Activated CD4-positive, alpha-beta T cell treated with anti-CD3 and anti-CD28 coated beads, Interleukin-2, amount 50 U/mL, for 24 hours (primary cell): ENCODE results near the gene TTBK2.
"Not testable (repeated sequence)": the region's sequence is repeated elsewhere in the genome, so short reads cannot be mapped to it uniquely, and the experiment has no call there.

ENCODE experiments used
- DNase-seq, 2 donors: peaks; one replicate each; pipeline ENCODE4 v3.0.0-alpha.2; 2020; ENCODE audit warnings: low read depth in 1 of 2, low spot score in 1 of 2

TTBK2 gene

DNA sequence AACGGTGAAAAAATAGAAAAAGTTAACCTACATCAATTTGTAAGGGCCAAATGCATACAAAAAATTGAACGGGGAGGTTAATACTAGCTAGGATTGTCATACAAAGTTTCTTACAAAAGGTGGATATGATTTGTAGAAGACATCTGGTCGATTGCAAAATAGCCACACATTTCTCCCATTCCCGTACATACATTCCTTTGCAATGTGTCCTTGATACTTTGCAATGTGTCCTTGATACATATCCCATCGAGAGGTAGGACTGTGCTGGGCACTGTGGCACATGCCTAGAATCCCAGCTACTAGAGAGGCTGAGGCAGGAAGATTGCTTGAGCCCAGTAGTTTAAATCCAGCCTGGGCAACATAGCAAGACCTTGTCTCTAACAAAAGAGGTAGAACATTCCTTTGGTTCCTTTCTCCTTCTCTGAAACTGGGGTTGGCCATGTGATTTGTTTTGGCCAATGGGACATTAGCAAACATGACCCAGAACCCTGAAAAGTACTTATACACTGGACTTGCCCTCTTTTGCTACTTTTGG lies 9.5 kb downstream of the TTBK2 start:
- DNase-seq = no peak

DNA sequence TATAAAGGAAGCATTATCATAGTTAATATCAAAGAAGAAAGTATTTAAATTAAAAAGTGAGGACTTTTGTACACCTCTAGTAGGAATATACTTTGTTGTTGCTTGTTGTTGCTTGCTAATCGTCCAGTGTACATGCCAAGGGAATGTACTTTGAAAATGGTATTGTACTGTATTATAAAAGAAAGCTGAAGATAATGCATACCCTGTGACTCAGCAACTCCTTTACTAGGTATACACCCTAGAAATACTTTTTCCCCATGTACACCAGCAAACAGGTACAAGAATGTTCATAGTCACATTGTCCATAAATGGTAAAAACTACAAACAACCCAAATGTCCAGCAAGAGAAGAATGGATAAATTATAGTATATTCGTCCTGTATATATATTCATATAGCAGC lies 12.0 kb downstream of the TTBK2 start:
- no peak for DNase-seq

DNA sequence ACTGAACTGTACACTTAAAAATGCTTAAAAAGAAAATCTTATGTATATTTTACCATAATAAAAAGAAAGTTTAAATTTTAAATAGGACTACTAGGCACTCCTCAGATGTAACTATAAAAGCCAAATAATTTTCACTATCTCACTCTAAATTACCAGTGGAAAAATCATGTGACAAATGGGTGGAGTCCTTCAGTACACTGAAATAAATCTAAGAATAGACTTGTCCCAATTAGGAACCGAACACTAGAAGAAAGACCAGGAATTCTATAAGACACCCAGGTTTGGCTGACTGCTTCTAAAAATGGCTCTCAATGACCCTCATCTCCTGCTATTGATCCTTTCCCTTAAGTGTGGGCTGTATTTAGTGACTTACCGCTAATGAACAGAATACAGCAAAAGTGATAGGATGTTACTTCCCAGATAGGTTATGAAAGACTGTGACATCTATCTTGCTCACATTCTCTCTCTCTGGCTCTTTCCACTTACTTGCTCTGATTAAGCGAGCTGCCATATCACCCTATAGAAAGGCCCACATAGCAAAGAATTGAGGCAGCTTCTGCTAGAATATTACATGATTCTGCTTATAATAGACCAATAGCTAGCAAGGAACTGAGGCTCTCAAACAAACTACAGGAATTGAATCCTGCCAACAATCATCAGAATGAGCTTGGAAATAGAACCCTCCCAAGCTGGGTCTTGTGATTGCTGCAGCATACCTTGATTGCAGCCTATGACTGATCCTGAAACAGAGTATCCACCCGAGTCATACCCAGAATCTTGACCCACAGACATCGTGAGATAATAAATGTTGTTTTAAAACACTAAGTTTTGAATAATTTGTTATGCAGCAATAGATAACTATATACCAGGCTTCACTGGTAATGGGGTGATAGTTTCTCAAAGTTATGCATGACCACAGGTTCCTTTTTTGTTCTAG lies 16.9 kb downstream of the TTBK2 start:
- no peak for DNase-seq

DNA sequence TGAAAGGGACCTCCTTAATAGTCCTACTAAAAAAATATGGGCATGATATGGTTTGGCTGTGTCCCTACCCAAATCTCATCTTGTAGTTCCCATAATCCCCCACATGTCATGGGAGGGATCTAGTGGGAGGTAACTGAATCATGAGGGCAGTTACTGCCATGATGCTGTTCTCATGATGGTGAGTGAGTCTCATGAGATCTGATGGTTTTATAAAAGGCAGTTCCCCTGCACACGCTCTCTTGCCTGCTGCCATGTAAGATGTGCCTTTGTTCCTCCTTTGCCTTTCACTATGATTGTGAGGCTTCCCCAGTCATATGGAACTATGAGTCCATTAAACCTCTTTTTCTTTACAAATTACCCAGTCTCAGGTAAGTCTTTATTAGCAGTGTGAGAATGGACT lies 26.7 kb downstream of the TTBK2 start:
- not testable (repeated sequence) for DNase-seq

DNA sequence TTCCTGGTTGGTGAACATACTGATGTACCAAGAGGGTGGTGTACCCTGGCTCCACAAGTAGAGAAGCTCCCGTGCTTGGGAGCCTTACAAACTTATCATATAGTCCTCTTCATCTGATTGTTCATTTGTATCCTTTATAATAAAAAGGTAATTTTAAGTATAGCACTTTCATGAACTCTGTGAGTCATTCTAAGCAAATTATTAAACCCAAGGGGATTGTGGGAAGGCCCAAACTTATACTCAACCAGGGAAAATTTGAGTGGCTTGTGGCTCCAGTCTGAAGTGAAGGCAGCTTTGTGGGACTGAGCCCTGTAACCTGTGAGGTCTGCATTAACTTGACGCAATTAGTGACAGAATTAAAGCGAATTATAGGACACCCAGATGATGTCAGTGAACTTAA lies 29.0 kb downstream of the TTBK2 start:
- no peak for DNase-seq

DNA sequence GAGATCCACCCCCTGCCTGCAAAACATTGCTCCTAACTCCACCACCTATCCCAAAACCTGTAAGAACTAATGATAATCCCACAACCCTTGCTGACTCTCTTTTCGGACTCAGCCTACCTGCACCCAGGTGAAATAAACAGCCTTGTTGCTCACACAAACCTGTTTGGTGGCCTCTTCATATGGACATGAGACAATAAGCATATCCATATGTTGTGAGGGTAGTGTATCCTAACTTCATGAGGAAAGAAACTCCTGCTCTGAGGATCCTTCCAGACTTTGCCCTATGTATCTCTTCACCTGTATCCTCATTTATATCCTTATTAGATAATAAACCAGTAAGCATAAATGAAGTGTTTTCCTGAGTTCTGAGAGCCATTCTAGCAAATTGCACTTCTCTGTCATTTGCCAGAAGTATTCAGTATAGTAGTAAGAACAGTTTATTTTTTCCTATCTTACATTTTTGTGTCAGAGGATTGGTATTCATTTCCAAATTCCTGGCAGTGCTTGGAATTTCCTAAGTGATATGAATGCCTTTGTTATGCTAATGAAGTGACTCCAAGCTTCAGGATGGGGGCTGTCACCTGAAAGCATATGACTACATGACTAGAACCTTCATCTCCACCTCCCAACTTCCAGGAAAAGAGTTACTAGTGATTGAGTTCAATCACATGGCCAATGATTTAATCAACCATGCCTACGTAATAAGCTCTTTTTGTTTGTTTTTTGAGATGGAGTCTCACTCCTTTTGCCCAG lies 30.2 kb downstream of the TTBK2 start:
- no peak for DNase-seq

DNA sequence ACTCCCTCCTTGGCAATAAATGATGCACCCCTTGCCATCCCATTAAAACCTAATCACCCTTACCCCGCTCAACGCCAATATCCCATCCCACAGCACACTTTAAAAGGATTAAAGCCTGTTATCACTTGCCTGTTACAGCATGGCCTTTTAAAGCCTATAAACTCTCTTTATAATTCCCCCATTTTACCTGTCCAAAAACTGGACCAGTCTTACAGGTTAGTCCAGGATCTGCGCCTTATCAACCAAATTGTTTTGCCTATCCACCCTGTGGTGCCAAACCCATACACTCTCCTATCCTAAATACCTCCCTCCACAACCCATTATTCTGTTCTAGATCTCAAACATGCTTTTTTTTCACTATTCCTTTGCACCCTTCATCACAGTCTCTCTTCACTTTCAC lies 33.2 kb downstream of the TTBK2 start:
- not testable (repeated sequence) for DNase-seq

DNA sequence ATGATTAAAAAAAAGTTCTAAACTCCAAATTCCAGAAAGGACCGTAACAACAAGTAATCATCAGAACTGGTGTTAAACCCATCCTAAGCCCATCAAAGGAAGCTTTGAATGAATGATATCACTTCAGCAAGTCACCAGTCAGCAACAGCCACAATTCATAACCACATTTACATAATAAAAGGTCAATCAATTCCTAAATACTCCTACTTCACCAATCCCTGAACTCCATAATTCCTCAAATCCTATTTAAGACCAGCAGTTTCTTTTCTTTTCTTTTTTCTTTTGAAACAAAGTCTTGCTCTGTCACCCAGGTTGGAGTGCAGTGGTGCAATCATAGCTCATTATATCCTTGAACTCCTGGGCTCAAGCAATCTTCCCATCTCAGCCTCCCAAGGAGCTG lies 40.5 kb downstream of the TTBK2 start:
- no peak for DNase-seq

DNA sequence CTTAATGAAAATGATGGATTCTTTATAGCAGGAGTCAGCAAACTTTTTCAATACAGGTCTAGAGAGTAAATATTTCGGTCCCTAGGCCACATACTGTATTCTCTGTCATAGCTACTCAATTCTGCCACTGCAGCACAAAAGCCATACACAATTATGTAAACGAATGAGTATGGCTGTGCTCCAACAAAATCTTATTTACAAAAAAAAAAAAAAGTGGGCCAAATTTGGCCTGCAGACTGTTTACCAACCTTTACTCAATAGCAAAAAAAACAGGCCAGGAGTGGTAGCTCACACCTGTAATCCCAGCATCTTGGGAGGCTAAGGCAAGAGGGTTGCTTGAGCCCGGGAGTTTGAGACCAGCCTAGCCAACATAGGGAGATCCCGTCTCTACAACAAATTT lies 41.1 kb downstream of the TTBK2 start:
- no peak for DNase-seq

DNA sequence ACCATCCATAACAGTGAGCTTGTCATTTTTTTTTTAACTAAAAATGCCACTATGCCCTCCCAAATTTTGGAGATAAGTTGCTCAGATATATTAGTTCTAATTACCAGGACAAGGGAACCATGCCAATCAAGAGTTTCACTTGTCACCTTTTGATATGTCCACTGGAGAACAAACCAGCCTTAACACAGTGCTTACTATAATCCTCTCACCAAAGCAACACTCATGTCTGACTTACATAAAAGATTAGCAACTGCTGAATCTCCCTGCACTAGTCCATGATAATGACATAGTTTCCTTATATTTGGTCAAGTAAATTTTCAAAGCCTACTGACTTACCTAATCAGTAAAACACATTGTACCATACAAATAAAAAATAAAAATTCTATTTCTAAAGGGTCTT lies 44.4 kb downstream of the TTBK2 start:
- no peak for DNase-seq

DNA sequence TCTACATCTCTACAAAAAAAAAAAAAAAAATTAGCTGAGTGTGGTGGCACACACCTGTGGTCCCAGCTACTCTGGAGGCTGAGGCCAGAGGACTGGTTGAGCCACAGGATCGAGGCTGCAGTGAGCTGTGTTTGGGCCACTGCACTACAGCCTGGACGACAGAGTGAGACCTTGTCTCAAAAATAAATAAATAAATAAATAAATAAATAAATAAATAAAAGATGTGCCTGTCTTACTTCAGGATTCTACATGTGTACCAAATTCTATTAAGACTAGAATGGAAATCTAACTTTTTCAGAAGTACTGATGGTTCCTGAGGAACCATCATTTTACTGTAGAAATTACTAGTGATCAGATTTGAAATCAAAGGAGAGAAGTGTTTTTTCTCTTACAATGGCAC lies 51.9 kb downstream of the TTBK2 start:
- DNase-seq = no peak

DNA sequence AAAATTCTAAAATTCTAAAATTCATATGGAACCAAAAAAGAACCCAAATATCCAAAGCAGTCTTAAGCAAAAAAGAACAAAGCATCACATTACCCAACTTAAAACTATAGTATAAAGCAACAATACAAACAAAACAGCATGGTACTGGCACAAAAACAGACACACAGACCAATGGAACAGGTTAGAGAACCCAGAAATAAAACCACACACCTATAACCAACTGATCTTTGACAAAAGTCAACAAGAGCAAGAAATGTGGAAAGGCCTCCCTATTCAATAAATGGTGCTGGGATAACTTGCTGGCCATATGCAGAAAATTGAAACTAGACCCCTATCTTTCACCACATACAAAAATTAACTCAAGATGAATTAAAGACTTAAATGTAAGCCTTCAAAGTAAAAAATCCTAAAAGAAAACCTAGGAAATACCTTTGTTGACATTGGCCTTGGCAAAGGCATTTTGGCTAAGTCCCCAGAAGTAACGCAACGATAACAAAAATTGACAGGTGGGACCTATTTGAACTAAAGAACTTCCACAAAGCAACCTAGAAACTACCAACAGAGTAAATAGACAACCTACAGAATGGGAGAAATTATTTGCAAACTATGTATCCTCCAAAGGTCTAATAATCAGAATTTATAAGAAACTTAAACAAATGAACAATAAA lies 56.9 kb downstream of the TTBK2 start:
- no peak for DNase-seq

DNA sequence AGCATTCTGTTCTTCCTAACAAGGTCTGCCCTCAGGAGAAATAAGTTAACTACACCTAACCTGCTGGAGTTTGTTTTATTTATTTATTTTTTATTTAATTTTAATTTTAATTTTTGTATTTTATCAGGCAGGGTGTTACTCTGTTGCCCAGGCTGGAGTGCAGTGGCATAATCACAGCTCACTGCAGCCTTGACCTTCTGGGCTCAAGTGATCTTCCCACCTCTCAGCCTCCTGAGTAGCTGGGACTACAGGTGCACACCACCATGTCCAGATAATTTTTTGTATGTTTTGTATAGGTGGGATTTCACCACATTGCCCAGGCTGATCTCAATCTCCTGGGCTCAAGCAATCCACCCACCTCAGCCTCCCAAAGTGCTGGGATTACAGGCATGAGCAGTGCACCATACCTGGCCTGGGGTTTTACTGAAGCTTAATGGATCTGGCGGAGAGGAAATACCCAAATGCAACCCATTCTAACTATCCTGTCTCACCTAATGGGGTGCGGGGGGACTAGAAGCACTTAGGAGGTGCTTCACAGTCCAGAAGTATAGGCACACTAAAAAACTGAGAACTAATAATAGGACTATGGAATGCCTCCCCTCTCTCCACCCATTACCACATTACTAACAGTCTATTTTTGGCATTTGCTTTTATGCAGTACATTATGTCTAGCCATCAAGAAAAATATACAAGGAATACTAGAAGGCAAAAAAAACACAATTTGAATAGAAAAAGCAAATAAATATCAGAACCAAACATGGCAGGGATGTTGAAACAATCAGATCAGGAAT lies 61.4 kb downstream of the TTBK2 start:
- DNase-seq = no peak

DNA sequence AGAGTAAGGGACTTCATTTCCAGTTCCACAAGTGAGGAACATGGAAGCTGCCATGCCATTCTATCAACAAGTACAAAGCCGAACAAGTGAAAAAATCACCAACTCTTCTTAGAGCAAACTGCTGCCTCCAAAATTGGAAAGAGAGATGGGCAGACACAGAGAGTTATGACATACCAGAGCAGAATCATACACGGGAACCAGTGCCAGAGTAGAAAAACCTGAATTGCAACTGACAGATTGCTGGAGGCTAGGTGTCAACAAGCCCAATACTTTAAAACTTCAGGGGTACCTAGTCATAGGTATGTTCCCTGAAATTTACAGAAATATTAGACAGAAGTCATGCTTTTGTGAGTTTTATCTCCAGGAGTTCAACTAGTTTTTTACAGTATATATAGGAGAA lies 62.0 kb downstream of the TTBK2 start:
- no peak for DNase-seq

DNA sequence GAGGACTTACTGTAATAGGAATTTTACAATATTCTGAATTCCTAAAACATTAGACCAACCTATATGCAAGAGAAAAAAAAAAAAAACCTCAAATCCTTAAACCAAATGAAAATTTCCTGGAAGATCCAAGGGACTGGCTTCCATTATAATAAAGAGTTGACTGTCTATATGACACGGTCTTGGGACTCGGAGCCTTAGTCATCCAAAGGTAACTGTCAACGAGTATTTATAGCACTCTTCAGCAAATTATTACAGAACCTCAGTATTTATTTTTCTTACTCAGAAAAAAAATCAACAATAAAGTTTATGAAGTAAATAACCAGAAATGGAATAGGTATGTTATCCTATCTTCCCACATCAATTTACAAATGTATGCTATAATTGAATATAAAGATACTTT lies 66.0 kb downstream of the TTBK2 start:
- DNase-seq = no peak

DNA sequence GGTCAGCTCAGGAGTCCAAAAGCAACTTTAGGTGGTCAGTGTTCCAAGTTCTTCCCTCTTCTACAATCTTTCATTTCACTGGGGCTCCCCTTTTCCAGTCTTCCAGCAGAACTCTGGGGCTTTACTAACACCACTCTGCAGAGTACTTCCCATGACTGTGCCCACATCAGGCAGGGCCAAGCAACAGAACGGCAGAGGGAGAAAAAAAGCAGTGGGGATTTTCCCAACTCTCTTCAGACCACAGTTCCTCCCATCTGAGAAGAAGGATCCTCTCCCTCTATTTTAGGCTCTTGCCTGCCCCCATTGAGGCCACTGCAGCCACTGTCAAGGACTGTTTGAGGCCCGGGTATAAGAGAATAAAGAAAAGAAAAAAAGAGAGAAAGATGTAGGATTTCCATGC lies 70.7 kb downstream of the TTBK2 start:
- DNase-seq = no peak

DNA sequence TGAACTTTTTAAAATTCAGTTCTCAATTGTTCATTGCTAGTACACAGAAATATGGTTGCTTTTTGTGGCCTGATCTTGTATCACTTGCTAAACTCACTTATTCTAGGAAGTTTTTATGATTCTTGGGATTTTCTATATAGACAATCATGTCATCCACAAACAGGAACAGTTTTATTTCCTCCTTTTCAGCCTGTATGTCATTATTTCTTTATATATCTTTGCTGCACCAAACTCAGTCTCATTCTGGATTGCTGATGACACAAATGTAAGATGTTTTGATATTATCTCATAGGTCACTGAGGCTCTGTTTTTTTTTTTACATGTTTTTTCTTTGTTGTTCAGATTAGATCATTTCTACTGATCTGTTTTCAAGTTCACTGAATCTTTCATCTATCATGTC lies 71.7 kb downstream of the TTBK2 start:
- DNase-seq = no peak

DNA sequence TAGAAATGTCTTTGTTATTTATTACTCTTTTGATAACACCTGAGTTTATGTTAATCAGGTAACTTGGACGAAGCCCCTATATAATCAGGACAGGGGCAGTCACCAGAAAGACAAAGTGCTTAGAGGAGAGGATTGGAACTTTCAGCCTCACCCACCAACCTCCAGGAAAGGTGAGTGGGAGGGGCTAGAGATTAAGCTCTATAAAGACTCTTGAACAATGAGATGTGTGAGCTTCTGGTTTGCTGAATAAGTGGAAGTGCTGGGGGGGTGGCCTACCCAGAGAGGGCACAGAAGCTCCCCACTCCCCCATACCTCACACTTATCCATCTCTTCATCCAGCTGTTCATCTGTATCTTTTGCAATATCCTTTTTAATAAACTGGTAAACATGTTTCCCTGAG lies 73.9 kb downstream of the TTBK2 start:
- DNase-seq = no peak

DNA sequence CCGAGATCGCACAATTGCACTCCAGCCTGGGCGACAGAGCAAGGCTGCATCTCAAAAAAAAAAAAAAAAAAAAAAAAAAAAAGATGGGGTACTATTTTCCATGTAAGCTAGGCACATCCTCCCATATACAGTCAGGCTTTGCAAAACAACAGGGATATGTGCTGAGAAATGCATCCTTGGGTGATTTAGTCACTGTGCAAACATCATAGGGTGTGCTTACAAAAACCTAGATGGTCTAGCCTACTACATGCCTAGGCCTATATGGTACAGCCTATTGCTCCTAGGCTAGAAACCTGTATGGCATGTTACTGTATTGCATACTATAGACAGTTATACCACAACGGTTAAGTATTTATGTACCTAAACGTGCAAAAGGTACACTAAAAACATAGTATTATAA lies 75.0 kb downstream of the TTBK2 start:
- no peak for DNase-seq

DNA sequence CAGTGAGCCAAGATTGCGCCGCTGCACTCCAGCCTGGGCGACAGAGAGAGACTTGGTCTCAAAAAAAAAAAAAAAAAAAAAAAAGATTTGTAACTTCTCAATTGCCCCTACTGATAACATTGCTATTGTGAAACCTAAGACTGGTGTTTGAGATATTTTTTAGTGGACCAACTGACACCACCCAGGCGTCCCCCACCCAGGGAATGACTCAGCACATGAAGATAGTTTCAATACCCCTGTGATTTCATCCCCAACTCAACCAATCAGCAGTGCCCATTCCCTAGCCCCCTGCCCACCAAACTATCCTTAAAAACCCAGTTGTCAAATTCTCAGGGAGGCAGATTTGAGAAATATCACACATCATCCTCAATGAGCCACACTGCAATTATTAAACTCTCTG lies 76.9 kb downstream of the TTBK2 start:
- no peak for DNase-seq

DNA sequence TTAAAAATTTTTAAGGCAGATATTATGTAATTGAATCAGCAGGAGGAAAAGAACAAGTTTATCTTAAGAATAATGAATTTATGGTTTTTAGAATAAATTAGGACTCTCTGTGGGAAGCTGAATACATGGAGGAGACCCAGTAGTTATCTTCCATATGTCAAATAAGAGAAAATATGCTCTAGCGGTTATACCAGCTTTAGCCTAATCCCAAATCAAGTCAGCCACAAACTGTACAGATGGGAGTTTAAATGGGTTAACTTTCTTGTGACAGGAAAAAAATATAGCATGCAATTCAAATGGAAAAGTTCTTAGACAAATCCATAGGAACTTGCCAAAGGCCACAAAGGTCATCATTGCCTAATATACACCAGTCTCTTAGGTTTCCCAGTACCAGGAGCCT lies 84.3 kb downstream of the TTBK2 start:
- DNase-seq = no peak
